Measurements from ENCODE around the gene ZNF343.
"Not testable (repeated sequence)": the region's sequence is repeated elsewhere in the genome, so short reads cannot be mapped to it uniquely, and the experiment has no call there.

The ZNF343 gene

DNA sequence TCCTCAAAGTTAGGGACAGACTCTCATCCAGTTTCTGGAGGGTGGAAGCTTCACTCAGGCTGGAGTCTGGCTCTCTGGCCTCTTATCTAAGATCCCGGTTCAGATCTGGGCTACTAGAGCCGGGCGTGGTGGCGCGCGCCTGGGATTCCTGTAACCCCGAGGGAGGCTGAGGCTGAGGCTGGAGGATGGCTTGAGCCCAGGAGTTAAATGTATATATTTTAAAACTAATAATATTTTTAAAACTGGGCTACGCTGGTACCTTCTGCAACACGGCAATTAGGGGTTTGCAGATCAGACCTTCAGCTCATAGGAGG, 710 bp upstream of the ZNF343 start:
- H3K4me1 Mint-ChIP-seq (ENCODE audit: low read depth) = peaks cover 18% of the 10 kb centered on the region

DNA sequence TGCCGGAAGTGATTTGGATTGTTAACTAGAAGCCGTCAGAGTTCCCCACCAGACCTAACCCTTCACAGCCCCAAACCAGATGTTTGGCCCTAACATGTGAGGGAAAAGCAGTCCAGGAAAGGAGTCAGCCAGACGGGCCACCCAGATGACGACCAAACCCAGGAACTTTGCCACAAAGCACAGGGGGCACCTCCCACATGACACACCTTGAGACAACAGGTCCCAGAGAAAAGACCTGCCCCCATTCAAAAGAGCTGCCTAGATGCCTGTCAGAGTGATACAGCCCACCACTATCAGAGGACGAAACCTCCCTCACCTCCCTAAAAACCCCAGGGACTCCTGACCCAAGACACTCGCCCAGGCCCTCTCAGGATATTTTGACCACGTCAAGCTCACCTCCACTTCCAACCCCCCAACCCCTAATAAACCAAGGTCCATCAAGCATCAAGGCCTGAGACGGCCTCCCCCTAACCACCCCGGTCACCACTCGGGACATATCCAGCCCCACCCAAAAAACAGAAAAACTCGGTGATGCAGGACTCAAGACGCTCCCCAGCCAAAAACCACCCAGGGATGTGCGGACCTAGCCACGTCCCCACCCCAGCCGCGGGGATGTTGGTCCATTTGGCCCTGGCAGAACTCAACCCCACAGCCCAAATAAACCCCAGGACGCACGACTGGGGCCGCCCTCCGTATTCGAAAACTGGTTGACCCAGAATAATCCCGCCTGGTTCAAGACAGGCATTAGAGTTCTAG, 662 bp downstream of the ZNF343 start:
- peak overlapping the region; percentile 99 for H3K4me3 Mint-ChIP-seq
- H3K27me3 Mint-ChIP-seq (ENCODE audit: low read depth) = peaks cover 15% of the 10 kb centered on the region
- peaks cover 3% of the 10 kb centered on the region for H3K9me3 Mint-ChIP-seq
- H3K27ac Mint-ChIP-seq = peak overlapping the region; percentile 98
- H3K4me1 Mint-ChIP-seq (ENCODE audit: low read depth) = peaks cover 19% of the 10 kb centered on the region
- peaks cover 7% of the 10 kb centered on the region for H3K36me3 Mint-ChIP-seq (ENCODE audit: low read depth)

More for the DNA sequence above, 710 bp upstream of the ZNF343 start:
- Mint-ChIP-seq H3K36me3 (ENCODE audit: low read depth) (peaks cover 7% of the 10 kb centered on the region), H3K4me3 (peak overlapping the region; percentile 99), H3K9me3 (peaks cover 3% of the 10 kb centered on the region), H3K27me3 (ENCODE audit: low read depth) (peaks cover 25% of the 10 kb centered on the region), H3K27ac (peak overlapping the region; percentile 98)

DNA sequence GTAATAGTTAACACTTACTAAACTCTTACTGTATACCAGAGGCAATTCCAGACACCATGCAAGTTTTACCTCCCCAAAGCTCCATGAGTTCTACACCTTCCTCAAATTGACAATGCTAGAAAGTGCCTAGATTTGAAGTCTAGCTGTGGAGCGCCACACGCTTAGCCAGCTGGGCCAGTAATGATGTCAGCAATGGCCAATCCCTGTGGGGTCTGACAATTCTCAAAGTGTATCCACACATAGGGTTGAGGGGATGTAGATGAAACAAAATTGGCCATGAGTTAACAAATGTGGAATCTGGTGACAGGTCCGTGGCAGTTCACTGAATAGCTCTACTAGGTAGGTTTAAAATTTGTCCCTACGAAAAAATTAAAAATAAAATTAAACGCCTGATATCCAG, 1.3 kb downstream of the ZNF343 start:
- H3K9me3 Mint-ChIP-seq = peaks cover 3% of the 10 kb centered on the region
- peaks cover 15% of the 10 kb centered on the region for H3K27me3 Mint-ChIP-seq (ENCODE audit: low read depth)
- no peak overlapping the region for H3K27ac Mint-ChIP-seq
- H3K36me3 Mint-ChIP-seq (ENCODE audit: low read depth) = peaks cover 7% of the 10 kb centered on the region
- H3K4me1 Mint-ChIP-seq (ENCODE audit: low read depth) = peaks cover 22% of the 10 kb centered on the region
- peak overlapping the region; percentile 99 for H3K4me3 Mint-ChIP-seq

DNA sequence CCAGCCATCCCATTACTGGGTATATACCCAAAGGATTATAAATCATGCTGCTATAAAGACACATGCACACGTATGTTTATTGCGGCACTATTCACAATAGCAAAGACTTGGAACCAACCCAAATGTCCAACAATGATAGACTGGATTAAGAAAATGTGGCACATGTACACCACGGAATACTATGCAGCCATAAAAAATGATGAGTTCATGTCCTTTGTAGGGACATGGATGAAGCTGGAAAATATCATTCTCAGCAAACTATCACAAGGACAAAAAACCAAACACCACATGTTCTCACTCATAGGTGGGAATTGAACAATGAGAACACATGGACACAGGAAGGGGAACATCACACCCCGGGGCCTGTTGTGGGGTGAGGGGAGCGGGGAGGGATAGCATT, 2.3 kb downstream of the ZNF343 start:
- not testable (repeated sequence) for H3K4me3 Mint-ChIP-seq; H3K27me3 Mint-ChIP-seq (ENCODE audit: low read depth); H3K9me3 Mint-ChIP-seq; H3K36me3 Mint-ChIP-seq (ENCODE audit: low read depth); H3K27ac Mint-ChIP-seq
- H3K4me1 Mint-ChIP-seq (ENCODE audit: low read depth) = peaks cover 22% of the 10 kb centered on the region

DNA sequence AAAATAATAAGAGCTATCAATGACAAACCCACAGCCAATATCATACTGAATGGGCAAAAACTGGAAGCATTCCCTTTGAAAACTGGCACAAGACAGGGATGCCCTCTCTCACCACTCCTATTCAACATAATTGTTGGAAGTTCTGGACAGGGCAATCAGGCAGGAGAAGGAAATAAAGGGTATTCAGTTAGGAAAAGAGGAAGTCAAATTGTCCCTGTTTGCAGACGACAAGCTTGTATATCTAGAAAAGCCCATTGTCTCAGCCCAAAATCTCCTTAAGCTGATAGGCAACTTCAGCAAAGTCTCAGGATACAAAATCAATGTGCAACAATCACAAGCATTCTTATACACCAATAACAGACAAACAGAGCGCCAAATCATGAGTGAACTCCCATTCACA, 3.9 kb downstream of the ZNF343 start:
- Mint-ChIP-seq H3K36me3 (ENCODE audit: low read depth) (peaks cover 14% of the 10 kb centered on the region), H3K4me1 (ENCODE audit: low read depth) (peaks cover 22% of the 10 kb centered on the region)
- not testable (repeated sequence) for H3K4me3 Mint-ChIP-seq; H3K27ac Mint-ChIP-seq; H3K9me3 Mint-ChIP-seq; H3K27me3 Mint-ChIP-seq (ENCODE audit: low read depth)

DNA sequence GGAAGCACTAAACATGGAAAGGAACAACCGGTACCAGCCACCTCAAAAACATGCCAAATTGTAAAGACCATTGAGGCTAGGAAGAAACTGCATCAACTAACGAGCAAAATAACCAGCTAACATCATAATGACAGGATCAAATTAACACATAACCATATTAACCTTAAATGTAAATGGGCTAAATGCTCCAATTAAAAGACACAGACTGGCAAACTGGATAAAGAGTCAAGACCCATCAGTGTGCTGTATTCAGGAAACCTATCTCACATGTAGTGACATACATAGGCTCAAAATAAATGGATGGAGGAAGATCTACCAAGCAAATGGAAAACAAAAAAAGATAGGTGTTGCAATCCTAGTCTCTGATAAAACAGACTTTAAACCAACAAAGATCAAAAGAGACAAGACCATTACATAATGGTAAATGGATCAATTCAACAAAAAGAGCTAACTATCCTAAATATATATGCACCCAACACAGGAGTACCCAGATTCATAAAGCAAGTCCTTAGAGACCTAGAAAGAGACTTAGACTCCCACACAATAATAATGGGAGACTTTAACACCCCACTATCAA, 5.8 kb downstream of the ZNF343 start:
- H3K4me3 Mint-ChIP-seq; H3K27ac Mint-ChIP-seq; H3K9me3 Mint-ChIP-seq; H3K27me3 Mint-ChIP-seq (ENCODE audit: low read depth): not testable (repeated sequence)
- peaks cover 13% of the 10 kb centered on the region for H3K4me1 Mint-ChIP-seq (ENCODE audit: low read depth)
- H3K36me3 Mint-ChIP-seq (ENCODE audit: low read depth) = peaks cover 14% of the 10 kb centered on the region

DNA sequence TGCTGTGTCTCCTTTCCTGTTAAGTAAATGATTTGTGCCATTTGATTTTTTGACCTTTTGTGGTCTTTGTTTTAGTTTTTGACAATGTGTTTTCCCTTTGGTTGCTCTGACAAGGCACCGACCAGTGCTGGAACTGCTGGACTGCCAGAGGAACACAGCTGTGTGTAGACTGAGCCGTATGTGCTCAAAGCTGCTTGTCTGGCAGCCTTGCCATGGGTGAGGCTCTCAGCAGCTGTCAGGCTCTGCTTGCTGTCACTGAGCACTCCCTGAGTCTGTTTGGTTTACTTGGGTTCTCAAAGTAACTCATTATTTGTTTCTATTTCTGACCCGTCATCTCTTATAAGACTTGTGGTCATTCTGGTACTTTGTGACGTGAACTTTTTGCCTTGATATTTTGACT, 23.1 kb downstream of the ZNF343 start:
- no peak overlapping the region for H3K4me3 Mint-ChIP-seq
- H3K27ac Mint-ChIP-seq = no peak overlapping the region
- no peaks in the 10 kb centered on the region for H3K4me1 Mint-ChIP-seq (ENCODE audit: low read depth)
- no peaks in the 10 kb centered on the region for H3K9me3 Mint-ChIP-seq
- peaks cover 41% of the 10 kb centered on the region for H3K36me3 Mint-ChIP-seq (ENCODE audit: low read depth)
- no peaks in the 10 kb centered on the region for H3K27me3 Mint-ChIP-seq (ENCODE audit: low read depth)

DNA sequence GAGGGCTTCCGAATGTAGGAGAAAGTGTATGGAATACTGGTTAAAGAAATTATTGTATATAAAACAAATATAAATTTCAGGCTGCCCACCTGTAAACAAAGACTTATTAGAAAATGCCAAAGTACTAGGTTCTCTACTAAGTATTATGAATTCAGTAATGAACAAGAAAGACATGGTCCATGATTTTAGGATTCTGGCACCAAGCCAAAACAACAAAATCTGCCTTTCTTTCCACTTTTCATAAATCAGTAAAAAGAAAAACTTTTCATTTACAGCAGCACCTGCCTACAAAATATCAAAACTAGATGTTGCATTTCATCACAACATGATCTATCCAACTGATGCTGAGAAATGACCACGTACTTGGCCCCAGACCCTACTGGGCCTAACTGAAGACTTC, 23.6 kb downstream of the ZNF343 start:
- Mint-ChIP-seq H3K27me3 (ENCODE audit: low read depth) (no peaks in the 10 kb centered on the region), H3K4me3 (no peak overlapping the region), H3K9me3 (no peaks in the 10 kb centered on the region), H3K27ac (no peak overlapping the region), H3K36me3 (ENCODE audit: low read depth) (peaks cover 43% of the 10 kb centered on the region), H3K4me1 (ENCODE audit: low read depth) (no peaks in the 10 kb centered on the region)

DNA sequence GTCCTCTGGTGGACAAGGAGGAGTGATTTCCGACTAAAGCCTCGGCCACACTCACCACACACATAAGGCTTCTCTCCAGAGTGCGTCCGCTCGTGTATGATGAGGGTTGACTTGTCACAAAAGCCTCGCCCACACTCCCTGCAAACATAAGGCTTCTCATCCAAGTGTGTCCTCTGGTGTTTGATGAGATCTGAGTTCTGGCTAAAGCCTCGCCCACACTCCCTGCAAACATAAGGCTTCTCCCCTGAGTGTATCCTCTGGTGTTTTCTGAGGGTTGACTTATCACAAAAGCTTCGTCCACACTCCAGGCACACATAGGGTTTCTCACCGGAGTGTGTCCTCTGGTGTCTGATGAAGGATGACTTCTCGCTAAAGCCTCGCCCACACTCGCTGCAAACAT, 25.2 kb downstream of the ZNF343 start:
- H3K27me3 Mint-ChIP-seq (ENCODE audit: low read depth) = no peaks in the 10 kb centered on the region
- H3K27ac Mint-ChIP-seq = no peak overlapping the region

DNA sequence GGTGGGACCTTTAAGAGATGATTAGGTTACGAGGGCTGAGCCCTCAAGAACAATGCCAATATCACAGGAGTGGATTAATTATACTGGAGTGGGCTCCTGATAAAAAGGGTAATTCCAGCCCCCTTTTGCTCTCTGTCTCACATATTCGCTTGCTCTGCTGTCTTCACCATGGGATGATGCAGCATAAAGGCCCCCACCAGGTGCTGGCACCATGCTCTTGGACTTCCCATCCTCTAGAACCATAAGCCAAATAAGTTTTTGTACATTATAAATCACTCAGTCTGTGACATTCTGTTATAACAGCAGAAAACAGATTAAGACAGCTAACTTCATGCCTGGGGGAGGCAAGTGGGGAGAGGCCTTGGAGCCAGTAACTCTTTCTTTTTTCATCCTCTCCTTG, 28.3 kb downstream of the ZNF343 start:
- no peaks in the 10 kb centered on the region for H3K9me3 Mint-ChIP-seq
- no peak overlapping the region for H3K27ac Mint-ChIP-seq
- no peak overlapping the region for H3K4me3 Mint-ChIP-seq
- no peaks in the 10 kb centered on the region for H3K4me1 Mint-ChIP-seq (ENCODE audit: low read depth)
- H3K36me3 Mint-ChIP-seq (ENCODE audit: low read depth) = peaks cover 38% of the 10 kb centered on the region
- no peaks in the 10 kb centered on the region for H3K27me3 Mint-ChIP-seq (ENCODE audit: low read depth)

More for the DNA sequence above, 25.2 kb downstream of the ZNF343 start:
- no peaks in the 10 kb centered on the region for H3K9me3 Mint-ChIP-seq
- no peak overlapping the region for H3K4me3 Mint-ChIP-seq
- H3K36me3 Mint-ChIP-seq (ENCODE audit: low read depth) = peaks cover 39% of the 10 kb centered on the region
- H3K4me1 Mint-ChIP-seq (ENCODE audit: low read depth) = no peaks in the 10 kb centered on the region

DNA sequence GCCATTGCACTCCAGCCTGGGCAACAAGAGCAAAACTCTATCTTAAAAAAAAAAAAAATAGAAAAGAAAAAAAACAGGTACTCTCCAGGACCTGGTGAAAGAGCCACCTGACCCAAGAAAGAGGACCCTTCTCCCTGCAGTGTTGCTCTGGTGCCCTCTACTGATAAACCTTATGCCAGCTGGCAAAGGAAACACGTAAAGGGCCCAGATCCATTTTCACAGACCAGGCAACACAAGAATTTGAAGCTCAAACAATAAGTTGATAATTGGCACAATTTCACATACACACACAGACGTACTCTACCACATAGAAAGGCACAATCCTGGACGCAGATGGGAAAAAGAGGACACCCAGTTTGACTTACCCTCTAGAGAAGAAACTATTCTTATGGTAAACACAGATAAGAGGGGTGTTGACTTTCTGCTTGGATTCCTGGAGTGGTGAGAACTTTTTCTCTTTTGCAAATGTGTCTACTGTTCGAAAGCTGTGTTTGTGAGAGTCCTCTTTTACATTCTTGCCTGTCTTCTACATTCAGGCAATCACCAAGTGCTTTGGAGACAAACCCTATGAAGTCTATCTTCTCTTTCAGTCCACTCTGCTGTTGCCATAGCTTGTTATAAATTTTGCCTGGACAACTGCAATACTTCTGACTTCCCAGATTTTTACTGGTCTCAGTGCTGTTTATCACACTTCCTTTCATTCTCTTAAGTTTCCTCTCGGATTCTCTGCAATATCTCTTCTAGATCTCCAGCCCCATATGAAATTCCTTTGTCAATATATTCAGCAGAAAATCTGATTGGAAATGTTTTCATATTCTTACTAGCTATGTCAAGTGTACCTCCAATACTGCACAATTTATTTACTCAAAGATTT, 31.7 kb downstream of the ZNF343 start:
- H3K27me3 Mint-ChIP-seq (ENCODE audit: low read depth) = no peaks in the 10 kb centered on the region
- no peak overlapping the region for H3K4me3 Mint-ChIP-seq
- H3K9me3 Mint-ChIP-seq = no peaks in the 10 kb centered on the region
- H3K27ac Mint-ChIP-seq = no peak overlapping the region
- peaks cover 26% of the 10 kb centered on the region for H3K36me3 Mint-ChIP-seq (ENCODE audit: low read depth)
- peaks cover 4% of the 10 kb centered on the region for H3K4me1 Mint-ChIP-seq (ENCODE audit: low read depth)

DNA sequence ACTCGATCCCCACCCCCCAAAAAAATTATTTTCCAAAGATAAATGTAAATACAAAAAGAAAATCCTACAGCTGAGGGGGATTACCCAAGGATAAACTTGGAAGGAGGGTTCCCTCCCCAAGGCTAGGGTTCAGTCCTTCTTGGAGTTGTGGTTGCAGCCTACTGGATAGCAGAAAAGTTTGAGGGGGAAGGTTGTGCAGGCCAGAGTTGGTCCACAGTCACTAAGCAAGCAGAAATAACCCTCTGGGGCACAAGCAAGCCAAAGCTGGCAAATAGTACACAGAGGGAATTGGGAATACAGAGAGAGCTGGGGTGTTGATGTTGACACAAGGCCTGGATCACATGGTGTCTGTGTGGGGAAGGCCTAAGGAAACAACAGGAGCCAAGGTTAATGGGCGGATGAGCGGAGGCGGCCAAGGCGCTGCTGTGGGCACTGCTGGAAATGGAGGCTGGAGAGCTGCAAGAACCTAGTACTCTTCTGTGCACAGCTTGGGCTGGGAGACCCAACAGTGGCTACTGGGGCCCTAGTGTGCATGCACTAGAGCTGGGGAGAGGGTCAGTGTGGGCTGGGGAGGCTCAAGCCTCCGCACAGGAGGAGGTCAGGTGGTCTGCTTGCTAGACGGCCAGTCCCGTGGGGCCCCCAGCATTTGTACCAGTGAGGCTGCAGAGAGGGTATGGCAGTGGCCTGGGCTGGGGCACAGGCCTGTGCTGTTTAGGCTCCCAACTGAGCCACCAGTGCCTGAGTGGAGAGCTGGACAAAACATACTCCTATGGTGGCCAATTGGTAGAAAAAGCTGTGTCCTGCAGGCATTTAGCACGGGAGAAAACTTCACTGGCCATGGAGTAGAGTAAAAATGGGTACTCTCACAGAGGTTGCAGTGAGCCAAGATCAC, 32.6 kb downstream of the ZNF343 start:
- Mint-ChIP-seq H3K4me1 (ENCODE audit: low read depth) (peaks cover 7% of the 10 kb centered on the region), H3K4me3 (no peak overlapping the region), H3K36me3 (ENCODE audit: low read depth) (peaks cover 22% of the 10 kb centered on the region), H3K27me3 (ENCODE audit: low read depth) (no peaks in the 10 kb centered on the region), H3K27ac (no peak overlapping the region), H3K9me3 (no peaks in the 10 kb centered on the region)

DNA sequence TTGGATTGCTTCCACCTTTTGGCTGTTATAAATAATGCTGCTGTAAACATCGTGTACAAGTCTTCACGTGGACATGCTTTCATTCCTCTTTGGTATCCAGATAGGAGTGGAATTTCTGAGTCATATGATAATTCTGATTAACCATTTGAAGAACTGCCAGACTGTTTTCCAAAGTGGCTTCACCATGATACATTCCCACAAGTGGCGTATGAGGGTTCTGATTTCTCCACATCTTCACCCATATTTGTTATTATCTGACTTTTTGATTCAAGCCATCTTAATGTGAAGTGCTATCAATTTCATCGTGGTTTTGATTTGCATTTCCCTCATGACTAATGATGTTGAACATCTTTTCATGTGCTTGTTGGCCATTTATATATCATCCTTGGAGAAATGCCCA, 35.2 kb downstream of the ZNF343 start:
- Mint-ChIP-seq H3K36me3 (ENCODE audit: low read depth) (peaks cover 25% of the 10 kb centered on the region), H3K9me3 (no peaks in the 10 kb centered on the region), H3K4me1 (ENCODE audit: low read depth) (peaks cover 23% of the 10 kb centered on the region), H3K27ac (no peak overlapping the region), H3K27me3 (ENCODE audit: low read depth) (no peaks in the 10 kb centered on the region), H3K4me3 (no peak overlapping the region)
